GM21737 (cell line): ENCODE measurements around the gene CHD1.

ENCODE experiments used
- ATAC-seq: cut with Tn5 transposase; IDR thresholded peaks from one replicate; pipeline ENCODE4 v1.9.1; 2021; ENCODE audit warnings: mild to moderate bottlenecking, moderate library complexity; ENCODE audit not compliant: unreplicated experiment

Gene CHD1

DNA sequence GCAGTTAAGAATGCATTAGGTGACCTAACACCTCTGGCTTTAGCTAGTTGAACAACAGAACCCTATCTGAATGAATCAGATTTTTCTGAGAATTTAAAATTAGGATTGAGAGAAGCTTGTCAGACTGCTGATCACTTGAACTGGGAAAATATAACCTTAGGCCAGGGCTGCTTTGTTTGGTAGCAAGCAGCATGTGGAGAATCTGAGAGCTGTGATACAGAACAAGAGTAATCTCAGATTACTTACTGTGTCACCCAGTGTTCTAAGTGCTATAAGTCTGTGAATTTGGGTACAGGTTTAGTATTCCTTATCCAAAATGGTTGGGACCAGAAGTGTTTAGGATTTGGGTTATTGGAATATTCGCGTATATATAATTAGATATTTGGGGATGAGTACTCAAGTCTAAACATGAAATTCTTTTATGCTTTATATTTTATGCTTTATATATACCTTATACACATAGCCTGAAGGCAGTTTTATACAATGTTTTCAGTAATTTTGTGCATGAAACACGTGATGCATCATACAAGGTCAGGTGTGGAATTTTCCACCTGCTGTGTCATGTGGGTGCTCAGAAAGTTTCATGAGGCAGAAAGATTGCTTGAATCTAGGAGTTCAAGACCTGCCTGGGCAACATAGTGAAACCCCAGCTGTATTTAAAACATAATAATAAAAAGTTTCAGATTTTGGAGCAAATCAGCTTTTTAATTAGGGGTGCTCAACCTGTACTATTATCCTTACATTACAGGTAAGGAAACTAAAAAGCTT is 8.3 kb upstream of the CHD1 start:
- ATAC-seq = no peak

DNA sequence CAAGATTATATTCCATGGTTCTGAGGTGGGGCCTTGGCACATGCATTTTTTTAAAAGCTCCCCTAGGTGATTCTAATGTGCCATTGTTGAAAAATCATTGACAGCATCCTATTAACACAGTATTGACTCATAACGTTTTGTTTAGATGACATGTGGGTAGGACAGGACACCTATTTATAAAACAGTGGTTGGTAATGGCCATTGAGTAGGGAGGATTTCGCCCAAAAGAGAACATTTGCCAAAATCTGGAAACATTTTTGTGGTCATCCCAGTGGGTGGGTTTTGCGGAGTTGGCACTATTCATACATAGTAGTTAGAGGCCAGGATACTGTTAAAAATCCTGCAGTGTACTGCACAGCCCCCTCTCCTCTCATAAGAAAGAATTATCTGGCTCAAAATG is 6.4 kb upstream of the CHD1 start:
- no peak for ATAC-seq

DNA sequence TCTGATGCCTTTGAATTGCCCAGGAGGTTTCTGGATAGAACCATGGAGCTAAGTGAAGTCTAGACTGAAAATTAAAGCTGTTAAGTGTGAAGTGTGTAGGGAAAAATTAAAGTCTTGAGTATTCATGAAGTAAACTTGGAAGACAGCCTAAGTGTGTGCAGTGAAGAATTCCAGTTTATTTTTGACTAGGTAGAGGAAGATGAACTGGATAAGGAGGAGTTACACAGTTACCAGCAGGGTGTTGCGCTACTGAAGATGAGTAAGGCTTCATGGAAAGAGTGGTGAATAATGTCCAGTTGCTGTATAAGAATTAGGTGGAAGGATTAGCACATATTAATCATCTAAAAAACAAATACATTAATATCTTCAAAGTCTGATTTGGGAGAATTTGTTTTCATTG is 5.7 kb upstream of the CHD1 start:
- no peak for ATAC-seq

DNA sequence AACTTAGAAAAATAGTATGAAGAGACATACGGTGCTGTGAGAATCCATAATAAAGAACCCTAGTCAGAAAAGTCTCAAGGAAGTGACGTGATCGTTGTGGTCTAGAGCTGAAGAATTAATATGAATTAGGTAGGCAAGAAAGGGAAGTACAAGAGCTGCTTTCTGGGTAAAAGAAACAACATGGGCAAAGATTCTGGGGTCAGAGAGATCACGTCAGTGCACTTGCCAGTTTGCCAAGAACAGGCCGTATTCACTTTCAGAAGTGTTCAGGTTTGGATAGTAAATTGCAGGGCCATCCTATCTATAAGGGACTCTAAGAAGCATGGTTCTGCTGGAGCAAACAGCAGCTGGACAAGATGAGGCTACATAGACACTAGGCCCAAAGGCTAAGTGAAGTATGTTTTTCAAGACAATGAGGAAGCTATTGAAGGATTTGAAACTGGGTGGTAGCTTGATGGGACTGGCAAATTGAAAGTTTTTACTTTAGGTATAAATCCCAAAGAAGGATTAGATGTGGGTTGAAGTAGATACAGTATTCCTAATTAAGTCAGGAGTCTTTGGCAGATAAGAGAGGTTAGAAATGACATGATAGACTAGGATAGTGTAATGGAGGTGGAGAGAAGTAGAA is 4.8 kb upstream of the CHD1 start:
- ATAC-seq = peak; percentile 21

DNA sequence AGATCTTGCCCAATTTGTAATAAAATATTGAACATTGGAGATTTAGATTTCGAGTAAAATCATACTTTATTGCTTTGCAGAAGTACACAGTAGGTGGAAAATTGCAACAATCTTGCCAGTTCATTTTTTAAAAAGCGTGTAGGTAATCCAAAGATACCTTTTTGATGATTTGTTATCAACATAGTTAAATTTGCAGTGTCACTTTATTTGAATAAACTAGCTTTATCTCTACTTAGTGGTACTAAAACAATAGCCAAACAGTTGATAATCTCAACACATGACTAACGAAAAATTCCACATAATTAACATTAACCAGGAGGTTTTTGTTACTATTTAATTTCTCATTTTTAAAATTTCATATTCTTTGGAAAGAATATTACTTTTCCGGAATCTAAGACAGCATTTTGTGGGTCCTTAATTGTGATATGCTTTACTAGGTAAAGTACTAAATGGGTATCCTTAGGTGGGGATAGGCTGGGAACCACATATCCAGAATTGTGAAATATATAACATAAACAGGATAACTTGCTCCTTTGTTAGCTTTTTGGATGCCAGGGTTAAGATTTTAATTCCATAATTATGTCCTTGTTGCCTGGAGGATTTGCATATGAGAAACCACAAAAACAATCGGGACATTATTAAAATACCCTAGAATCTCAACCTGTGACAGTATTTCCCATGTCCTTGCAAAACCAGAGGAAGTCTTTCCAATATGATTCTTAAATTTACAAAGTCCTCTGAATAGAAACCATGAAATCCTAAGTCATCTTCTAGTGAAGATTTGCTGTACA is 2.4 kb upstream of the CHD1 start:
- no peak for ATAC-seq

DNA sequence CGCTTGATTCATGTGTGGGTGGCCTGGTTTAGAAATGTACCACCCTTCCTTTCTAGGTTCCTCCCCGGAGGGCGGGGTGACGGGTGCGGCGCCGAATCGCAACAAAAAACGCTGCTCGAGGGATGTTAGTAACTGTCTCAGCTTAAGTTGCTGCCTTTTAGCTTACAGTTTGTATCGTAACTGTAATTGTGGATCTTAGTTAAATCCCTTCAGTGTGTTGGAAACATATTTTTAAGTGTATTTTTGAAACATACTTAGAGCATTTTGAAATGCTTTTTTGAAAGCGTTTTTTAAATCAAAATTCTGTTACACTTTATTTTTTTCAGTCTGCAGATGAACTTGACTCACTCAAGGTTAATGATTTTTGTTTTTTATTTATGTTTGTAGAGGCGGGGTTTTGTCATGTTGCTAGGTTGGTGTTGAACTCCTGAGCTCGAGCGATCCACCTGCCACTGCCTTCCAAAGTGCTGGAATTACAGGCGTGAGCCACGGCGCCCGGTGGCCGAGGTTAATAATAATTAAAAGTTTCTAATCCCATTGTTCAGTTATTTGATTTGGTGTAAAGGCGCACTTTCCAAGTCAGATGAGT is 997 bp upstream of the CHD1 start:
- ATAC-seq = no peak

DNA sequence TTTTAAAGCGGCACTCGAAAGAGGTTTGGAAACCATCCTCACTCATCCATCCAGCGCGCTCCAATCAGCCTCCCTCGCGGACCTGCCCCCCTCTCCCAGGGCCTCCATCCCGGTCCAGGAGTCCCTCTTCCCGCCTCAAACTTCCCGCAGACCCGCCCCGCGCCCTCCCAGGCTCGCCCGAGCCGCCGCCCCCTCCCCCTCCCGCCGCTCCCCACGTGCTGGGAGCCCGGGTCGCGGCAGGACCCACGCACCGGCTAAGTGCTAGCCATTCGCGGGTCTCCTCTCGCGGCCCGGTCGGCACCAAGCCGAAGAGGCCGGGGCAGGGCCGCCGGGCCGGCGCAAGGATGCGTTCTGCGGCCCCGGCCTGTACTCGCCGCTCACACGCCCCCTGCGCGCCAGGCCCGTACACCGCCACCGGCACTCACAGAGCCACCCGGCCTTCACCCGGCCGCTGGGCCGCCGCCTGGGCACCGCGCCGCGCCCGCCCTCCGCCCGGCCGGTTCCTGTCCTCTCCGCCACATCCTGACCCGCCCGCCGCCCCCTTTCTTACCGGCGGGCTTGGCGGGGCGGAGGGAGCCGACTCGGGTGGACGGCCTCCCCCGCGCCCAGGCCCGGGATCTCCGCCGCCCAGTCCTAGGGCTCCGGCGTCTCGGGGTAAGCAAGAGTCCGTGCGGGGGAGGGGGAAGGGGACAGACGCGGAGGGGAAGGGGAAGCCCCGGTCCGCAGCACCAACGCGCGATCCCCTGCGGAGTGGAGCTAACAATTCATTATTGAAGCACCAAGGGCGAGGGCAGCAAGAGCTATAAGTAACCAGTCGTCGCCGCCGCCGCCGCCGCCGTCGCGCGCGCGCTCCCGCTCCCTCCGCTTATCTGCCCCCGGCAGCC is 576 bp downstream of the CHD1 start:
- ATAC-seq = peak; percentile 23

DNA sequence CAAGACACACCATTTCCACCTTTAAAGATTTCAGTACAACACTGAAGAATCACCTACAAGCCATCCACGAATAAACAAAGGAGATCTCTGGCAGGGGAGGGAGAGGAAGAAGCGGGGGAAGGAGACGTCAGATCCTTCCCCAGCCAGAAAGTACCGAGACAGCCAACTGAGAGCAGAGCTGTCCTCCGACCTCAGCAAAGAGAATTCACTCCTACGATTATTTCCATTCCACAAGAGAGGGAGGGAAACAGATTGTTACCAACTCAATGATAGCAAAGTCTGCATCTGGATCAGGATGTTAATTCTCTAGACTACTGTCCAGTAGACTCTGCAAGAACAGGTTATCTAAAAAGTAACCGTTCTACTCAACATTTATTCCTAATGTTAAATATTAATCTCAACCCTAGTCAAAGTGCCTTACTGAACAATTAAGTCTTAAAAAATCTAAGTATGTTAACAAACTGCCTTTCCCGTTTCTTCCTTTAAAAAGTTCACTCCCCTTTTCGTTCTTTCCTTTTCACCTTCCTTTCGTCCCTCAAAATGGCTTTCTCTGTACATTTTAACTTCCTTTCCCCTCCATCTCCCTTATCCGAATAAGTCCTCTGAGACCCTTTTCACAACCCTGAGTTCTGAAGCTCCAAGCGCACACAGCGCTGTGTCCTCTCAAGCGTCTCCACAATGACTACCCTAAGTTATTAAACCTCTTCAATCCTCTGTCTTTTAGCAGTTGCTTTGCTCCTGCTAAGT is 1.4 kb downstream of the CHD1 start:
- ATAC-seq = no peak

DNA sequence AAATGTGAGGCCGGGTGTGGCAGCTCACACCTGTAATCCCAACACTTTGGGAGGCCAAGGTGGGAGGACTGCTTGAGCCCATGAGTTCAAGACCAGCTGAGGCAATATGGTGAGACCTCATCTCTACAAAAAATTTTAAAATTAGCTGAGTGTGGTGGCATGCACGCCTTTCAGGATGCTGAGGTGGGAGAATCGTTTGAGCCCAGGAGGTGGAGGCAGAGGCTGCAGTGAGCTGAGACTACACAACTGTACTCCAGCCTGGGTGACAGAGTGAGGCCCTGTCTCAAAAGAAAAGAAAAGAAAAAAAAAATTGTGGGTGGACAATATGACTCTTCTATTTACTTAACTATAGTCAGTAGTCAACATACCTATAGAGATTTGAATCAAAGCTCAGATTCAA is 4.8 kb downstream of the CHD1 start:
- ATAC-seq = no peak

DNA sequence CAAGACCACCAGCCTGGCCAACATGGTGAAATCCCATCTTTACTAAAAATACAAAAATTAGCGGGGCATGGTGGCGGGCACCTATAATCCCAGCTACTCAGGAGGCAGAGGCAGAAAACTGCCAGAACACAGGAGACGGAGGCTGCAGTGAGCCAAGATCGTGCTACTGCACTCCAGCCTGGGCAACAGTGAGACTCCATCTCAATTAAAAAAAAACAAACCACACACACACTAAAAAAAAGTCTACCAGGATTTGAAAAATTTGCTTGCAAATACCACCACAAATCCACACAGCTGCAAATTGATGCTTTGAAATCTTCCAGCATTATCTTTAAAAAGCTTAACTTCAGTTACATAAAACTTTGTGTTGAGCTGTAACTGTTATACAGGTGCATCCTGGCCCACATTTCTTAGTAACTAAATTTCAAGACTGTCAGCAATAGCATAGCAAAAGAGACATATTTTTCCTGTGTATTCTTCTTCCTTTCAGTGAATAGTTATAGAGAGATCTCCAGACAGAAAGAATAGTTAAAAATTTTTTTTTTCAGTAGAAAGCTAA is 6.8 kb downstream of the CHD1 start:
- ATAC-seq = no peak

DNA sequence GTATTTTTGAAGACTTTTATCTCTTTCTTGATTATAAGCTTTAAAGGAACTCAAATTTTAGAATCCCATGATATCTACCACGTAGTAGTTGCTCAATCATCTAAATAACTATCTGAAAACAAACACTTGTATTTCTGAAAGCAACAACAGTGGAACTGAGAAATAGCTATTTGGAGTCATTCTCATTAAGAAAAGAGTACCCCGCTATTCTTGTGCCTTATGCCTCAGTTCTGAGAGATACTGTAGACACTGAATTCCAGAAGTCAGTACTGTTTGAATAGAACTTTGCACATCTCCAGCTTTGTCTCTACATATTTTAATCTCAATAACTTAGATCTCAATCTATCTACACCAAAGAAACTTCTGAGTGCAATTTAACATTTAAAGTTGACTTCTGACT is 11.4 kb downstream of the CHD1 start:
- no peak for ATAC-seq

DNA sequence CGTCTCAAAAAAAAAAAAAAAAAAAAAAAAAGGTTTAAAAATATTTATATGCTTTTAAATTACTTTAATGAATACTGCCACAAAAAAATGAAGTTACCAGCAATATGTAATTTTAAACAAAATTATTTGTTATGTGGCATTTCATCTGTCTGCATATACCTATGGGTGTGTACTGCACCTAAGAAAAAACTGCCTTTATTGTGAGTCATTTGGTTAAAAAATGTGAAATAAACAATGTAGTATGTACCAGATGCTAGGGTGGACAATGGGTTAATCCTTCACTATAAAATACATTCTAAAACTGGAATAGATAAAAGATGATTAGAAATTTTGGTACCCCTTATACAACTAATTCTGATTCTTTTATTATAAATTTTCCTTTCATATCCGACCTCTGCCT is 12.3 kb downstream of the CHD1 start:
- ATAC-seq = no peak

DNA sequence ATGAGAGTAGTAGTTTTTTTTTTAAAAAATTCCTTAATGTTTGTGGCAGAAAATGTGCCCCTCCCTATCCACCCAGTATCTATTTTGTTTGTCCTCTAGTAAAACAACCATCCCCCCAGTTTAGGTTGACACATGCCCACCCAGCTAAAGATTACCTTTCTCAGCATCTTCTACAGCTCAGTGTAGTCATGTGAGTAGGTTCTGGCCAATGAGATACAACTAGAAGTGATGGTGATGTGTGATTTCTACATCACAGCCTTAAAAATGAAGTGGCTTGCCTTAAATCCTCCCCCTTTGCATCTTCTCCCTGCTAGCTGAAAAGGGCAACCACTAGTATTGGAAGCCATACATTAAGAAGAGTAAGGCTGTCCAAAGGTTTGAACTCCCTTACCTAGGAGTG is 14.9 kb downstream of the CHD1 start:
- no peak for ATAC-seq

DNA sequence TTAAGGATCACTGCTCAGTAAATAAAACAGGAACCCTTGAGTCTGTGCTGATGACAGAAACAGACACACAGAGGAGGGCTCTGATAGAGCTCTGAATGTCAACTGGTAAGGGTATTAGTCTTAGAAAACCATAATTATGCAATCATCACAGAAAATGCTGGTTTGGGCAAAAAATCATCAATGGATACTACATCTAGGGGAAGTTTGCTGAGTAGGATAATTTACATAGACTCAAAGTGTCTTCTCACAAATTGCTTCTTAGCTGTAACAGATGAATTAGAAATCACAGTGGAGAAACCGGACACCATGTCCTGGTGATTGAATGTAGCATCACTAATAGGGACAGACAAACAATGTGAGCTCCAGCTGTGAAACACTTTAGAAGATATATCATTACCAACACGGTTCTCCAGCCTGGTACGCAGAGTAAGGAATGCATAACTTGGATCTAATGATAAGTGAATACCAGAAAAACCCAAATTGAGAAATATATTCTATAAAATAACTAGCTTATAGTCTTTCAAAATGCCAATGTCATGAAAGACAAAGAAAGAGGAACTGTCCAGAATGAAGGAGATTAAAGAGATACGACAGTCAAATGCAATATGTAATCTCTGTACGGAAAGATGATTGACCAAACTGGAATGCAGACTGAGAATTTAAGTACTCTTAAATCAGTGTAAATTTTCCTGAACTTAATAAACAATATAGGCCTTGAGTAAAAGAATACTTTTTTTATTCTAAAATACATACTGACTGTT is 17.3 kb downstream of the CHD1 start:
- ATAC-seq = no peak

DNA sequence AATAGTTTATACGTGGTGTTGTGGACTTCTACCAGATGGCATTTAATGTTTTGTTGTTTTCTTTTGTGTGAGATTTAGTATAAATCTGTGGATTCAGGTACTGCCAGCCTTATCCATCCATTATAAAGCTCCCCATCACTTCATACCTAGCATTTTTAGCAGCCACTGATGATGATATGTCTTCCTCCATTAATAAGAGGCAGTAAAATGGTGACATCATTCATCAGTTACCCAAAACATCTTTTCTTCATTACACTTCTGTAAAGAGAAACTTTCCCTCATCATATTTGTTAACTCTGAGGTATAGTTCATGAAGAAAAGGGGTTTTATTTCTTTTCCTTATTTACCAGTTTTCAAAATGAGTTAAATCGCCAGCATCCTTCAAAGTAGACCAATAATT is 19.4 kb downstream of the CHD1 start:
- ATAC-seq = no peak

DNA sequence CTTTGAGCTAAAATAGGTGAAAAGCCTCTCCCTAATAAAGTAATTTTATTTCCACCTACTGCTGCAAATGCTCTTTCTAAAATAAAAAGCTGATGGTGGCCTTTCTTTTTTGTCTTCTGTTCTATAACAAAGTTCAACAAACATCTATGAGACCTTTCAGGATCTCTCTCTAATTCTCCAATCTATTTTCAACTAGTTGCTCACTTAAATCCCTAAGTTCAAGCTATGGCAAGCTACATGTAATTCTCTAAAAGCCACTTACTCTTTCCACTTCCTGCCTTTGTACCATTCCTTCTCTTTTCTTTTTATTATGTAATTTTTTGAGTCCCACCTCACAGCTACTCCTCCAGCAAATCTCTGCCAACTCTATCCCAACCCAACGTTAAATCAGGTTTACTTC is 20.9 kb downstream of the CHD1 start:
- no peak for ATAC-seq

DNA sequence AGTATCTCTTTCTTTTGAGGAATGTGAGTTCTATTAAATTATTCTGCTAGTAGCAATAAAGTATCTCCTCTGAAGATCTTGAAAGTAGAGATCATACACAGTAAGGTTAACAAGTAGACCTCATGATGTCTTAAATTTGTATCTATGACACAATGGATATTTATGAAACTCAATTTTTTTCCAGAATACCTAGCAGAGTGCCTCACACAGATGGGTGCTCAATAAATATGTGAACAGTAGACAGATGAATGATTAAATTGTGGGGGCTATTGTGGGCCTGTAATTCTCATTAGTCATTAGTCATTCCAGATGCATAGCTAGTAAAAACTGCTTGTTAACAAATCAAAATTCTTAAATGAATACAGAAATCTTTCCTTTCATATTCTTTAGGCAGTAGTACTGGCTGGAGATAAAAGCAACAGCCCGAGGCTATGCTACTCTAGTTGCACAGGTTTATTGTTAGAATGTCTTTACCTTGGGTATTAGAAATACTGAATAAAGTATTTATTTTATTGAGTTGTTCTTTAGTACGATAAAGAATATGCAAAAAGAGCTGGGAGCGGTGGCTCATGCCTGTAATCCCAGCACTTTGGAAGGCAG is 22.0 kb downstream of the CHD1 start:
- no peak for ATAC-seq

DNA sequence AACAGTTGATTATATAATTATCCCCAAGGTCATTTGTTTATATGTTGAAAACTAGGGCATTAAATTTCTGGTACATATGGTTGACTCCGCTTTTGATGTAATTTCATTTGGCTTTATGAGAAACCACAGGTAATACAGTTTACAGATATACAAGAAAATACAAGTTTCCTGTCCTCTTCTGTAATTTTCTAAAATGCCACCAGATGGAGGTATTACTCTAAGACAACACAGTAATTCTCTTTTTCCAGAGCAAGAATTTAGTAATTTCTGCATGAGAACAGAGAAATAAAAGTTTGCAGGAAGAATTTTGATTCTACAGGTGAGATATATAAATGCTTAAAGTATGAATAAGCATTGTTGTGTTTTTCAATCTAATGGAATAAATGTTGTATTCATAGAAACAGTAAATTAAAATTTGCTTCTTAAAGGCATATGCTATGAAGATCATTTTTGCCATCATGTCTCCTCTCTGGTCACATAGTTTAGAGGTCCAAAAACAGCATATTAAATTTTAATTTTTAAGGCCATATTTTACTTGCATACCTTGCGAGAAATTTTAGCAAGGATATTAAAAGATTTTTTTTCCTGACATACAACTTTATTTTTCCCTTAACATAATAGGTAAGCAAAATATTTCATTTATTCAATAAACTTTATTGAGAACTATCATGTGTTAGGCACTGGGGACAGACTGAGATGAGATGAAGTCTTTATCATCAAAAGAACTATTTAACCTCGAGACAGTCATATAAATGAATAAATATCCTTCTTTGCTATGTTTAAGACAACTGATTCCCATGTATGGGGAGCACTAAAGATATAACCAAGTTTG is 22.7 kb downstream of the CHD1 start:
- peak; percentile 46 for ATAC-seq
